Mucosa of gallbladder (tissue), 1 donor: ENCODE measurements around the gene C4orf50. TPM values are rescaled to one million over a fixed set of nuclear protein-coding genes. Genes with fewer than 3 reads are reported as not detected.
"Not testable (repeated sequence)": the region's sequence is repeated elsewhere in the genome, so short reads cannot be mapped to it uniquely, and the experiment has no call there.

ENCODE experiments used
- DNase-seq: peaks from one replicate; pipeline ENCODE4 v3.0.0-alpha.2; 2020; ENCODE audit warnings: low spot score
- total RNA-seq: library from RNA; stranded (reverse); gene quantifications from one replicate; pipeline ENCODE4 v1.2.1, GENCODE V29; 2021
- donor health status: DM: no; HTN: no; CAD: no.

C4orf50 gene
- total RNA-seq, 1 donor from 2014 or later = 0.06 TPM

DNA sequence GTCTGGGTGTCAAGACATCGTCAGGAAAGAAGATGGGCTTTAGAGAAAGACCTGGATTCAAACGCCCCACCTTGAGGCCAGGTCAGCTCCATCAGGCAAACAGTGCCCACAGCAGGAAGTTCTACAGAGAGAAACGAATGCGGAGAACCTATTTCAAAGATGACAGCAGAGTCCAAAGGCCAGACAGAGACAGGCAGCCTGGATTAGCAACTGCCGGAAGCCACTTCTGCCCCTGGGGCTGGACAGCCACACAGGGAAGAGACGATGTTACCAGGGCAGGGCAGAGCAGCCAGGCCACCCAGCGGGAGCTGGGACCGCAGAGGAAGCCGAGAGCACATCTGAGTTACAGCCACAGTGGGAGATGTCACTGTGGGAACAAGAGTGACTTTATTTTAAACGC lies 1.2 kb downstream of the C4orf50 start:
- peak; percentile 53 for DNase-seq

- DNase-seq = no peak
These were observed 4.7 kb downstream of the C4orf50 start for GRCh38 chr4:6013564-6013963.

DNA sequence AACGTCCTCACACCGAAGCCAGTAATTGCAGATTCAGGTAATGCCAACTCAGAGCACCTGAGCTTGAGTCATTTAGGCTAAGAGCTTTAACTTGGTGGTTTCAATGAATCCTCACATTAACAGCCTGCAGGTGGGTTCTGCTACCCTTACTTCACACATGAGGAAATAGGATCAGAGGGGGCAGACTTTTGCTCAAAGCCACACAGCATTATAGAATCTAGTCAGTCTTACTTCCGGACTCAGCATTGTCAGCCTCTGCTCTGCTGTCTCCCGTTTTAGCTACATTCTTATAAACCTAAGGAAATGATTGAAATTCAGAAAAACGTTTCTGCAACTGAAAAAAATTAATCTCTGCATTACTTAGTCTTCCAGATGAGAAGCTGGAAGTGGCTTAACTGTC lies 6.0 kb downstream of the C4orf50 start:
- DNase-seq = no peak

DNA sequence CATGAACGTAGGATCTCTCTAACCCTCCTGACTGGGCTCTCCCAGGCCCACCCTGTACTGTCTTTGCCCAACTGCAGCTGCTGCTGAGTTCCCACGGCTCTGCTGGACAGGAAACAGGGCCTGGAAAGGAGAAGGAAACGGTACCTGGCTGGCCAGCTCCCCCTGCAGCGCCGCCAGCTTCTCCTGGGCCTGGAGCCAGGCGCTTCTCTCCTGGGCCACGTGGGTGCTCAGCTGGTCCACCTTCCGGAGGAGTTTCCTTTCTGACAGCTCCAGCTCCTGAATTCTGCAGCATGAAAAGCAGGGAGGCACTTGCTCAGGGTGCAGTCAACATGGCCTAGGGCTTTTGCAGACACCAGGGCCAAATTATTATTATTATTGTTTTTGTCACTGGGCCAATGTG lies 6.5 kb downstream of the C4orf50 start:
- peak; percentile 47 for DNase-seq

GRCh38 chr4:6011271-6011671 lies 7.0 kb downstream of the C4orf50 start:
- no peak for DNase-seq

- DNase-seq = no peak
These were observed 7.4 kb downstream of the C4orf50 start for GRCh38 chr4:6010789-6011188.

DNA sequence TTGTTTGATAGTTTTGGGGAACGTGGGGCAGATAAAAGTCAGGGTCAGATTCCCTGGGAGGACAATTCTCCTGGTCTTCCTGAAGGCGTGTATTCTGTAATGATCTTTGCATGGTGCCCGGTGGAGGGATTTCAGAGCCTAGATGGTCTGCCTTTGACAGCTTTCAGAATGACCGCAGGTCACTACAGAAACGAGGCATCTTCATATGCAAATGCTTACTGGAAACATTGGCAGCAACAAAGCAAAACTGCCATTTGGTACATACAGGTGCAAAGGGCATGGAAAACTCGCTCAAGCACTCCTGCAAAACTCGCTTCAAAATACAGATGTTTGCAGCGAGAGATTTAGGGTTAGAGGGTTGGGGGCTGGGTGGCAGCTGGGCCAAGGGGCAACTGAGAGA lies 8.8 kb downstream of the C4orf50 start:
- no peak for DNase-seq

- DNase-seq = no peak
These were observed 9.4 kb downstream of the C4orf50 start for GRCh38 chr4:6008766-6009385.

DNA sequence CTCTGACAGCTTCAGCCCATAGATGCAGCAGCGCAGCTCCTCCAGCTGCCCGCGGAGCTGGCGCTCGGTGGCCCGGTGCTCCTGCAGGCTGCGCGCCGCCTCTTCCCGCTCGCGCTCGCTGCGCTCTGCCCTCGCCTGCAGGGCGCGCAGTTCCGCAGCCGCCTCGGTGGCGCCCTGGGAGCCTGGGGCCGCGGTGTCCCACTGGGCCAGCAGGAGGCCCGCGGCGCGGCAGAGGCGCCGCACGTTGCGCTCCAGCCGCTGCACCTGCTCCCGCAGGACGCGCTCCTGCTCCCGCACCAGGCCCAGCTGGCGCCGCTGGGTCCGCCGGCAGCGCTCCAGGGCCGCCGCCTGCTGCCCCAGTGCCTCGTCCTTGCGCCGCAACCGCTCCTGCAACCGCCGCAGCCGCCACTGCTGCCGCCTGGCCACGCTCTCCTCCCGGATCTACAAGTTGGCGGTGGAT lies 10.1 kb downstream of the C4orf50 start:
- DNase-seq = no peak

GRCh38 chr4:6005175-6005574 lies 13.1 kb downstream of the C4orf50 start:
- no peak for DNase-seq

GRCh38 chr4:6003485-6003884 lies 14.7 kb downstream of the C4orf50 start:
- DNase-seq = not testable (repeated sequence)

- DNase-seq = no peak
These were observed 15.3 kb downstream of the C4orf50 start for GRCh38 chr4:6002926-6003325.

- no peak for DNase-seq
These were observed 15.8 kb downstream of the C4orf50 start for GRCh38 chr4:6002492-6002833.

- no peak for DNase-seq
These were observed 16.3 kb downstream of the C4orf50 start for GRCh38 chr4:6001680-6002491.

GRCh38 chr4:5999830-6000365 lies 18.3 kb downstream of the C4orf50 start:
- DNase-seq = no peak

DNA sequence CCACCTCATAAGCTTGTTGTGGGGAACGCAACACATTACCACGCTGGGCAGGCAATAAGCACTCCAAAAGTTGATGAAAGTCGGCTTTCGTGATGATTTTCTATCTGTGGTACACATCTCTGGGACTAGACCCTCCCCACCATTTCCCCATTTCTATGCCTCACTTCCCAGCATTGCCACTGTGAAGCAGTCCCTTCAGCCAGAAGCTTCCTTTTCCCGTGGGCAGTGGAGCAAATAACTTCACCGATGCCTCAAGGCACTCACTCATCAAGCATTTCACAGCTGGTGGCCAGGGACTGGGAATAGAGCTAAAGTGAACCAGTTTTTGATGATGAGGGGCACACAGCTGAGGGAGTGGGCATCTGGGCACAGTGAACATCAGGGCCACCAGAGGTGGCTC lies 18.9 kb downstream of the C4orf50 start:
- no peak for DNase-seq

- DNase-seq = peak; percentile 57
These were observed 19.8 kb downstream of the C4orf50 start for GRCh38 chr4:5998333-5998936.

DNA sequence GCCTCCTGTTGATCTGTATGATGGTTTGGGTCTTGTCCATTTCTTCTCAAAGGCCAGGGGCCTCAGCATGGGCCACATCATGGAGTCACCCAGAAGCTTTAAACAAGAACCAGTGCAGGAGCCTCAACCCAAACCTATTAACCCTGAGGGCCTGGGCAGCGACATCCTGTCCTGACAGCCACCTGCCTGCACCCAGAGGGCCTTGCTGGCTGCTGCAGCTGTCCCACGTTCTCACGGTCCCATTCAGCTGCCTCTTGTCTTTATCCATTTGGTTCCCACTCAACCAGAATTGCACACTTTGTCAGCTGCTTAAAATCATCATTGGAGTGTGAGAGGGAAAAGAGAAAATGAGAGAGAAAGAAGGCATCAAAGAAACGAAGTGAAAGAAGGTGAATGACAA lies 21.6 kb downstream of the C4orf50 start:
- no peak for DNase-seq

- DNase-seq = no peak
These were observed 22.2 kb downstream of the C4orf50 start for GRCh38 chr4:5995901-5996623.

DNA sequence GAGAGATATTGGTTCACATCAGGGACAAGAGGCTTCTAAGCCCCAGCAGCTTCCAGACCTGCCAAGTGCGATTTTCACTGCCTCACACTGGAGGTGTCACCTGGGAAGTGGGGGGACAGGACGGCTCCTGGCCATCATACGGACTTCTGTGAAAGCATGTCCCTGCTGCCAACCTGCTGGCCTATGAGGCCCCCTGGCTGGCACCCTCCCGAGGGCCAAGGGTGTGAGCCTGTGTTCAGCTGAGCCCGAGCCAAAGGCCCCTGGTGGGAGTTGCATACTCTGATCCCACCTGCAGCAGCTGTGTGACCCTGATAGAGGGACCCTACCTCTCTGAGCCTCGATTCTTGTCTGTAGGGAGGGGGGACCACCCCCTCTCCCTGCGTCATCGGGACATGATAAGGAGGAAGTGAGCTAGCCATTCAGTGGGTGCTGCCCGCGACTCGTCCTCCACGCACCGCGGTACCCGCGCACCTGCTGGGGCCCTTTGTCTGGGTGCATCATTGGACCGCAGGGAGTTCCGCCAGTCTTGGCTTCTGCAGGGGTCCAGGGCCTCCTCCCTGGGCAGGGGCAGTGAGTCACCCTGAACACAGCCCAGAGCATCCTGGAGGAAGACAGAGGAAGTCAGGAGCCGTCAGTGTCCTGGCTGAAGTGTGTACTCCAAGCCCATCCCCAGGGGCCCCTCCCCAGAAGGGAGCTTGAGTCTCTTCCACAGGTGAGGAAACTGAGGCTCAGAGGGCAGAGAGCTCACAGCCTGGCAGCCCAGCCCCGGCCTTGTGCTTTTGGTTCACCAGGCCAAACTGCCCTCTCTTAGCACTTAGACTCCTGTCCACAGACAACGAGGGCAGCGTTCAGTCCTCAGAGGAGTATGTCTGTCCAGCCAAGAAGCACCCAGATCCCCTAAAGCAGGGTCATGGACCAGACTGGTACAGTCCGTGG lies 24.1 kb downstream of the C4orf50 start:
- no peak for DNase-seq

GRCh38 chr4:5993346-5993745 lies 24.9 kb downstream of the C4orf50 start:
- DNase-seq = not testable (repeated sequence)
